ACHN (cell line): Measurements from ENCODE around the gene SDSL.
A peak's percentile ranks its signal among the peaks of the same experiment; 100 is the strongest.

Experiments
- DNase-seq: peaks from one replicate; pipeline ENCODE4 v3.0.0-alpha.2; 2015
- in situ Hi-C: cut with HindIII; loops from 2 replicates; pipeline ENCODE4 v1.10.0; 2017; ENCODE audit warnings: low sequenced_read_pairs, low pct_ligation_motif_present, low pct_unique_long_range_greater_than_20kb

The SDSL gene

GRCh38 chr12:113413488-113413939 lies 8.7 kb upstream of the SDSL start:
- in situ Hi-C loops, result no loop called here
- DNase-seq, result peak; percentile 37

GRCh38 chr12:113414519-113415038 lies 7.6 kb upstream of the SDSL start:
- in situ Hi-C loops, result no loop called here
- no peak for DNase-seq

GRCh38 chr12:113416091-113416754 lies 6.0 kb upstream of the SDSL start:
- in situ Hi-C loops, result no loop called here
- no peak for DNase-seq

GRCh38 chr12:113418213-113418879 lies 3.8 kb upstream of the SDSL start:
- in situ Hi-C loops, result no loop called here
- DNase-seq, result peak; percentile 43

GRCh38 chr12:113420996-113421595 lies 1.1 kb upstream of the SDSL start:
- no peak for DNase-seq
- in situ Hi-C loops, result no loop called here

GRCh38 chr12:113422886-113423669 lies 898 bp downstream of the SDSL start:
- in situ Hi-C loops, result no loop called here
- DNase-seq, result no peak

GRCh38 chr12:113424456-113424855 lies 2.3 kb downstream of the SDSL start:
- no peak for DNase-seq
- in situ Hi-C loops, result no loop called here

- in situ Hi-C loops, result no loop called here
Observed at GRCh38 chr12:113424915-113425823, 3.0 kb downstream of the SDSL start.

GRCh38 chr12:113425960-113426453 lies 3.8 kb downstream of the SDSL start:
- no peak for DNase-seq
- in situ Hi-C loops, result no loop called here

More at GRCh38 chr12:113424915-113425823, 3.0 kb downstream of the SDSL start:
- peak; percentile 55 for DNase-seq

GRCh38 chr12:113427882-113428281 lies 5.7 kb downstream of the SDSL start:
- no peak for DNase-seq
- in situ Hi-C loops, result no loop called here

- DNase-seq, result no peak
- in situ Hi-C loops, result no loop called here
Observed at GRCh38 chr12:113428482-113428881, 6.3 kb downstream of the SDSL start.

- in situ Hi-C loops, result no loop called here
- DNase-seq, result peak; percentile 21
Observed at GRCh38 chr12:113432986-113433385, 10.8 kb downstream of the SDSL start.

- no peak for DNase-seq
- in situ Hi-C loops, result no loop called here
Observed at GRCh38 chr12:113435367-113435766, 13.2 kb downstream of the SDSL start.

GRCh38 chr12:113436586-113436985 lies 14.4 kb downstream of the SDSL start:
- in situ Hi-C loops, result no loop called here
- DNase-seq, result no peak

- no peak for DNase-seq
- in situ Hi-C loops, result no loop called here
Observed at GRCh38 chr12:113436993-113437728, 15.0 kb downstream of the SDSL start.

GRCh38 chr12:113437729-113438100 lies 15.5 kb downstream of the SDSL start:
- in situ Hi-C loops, result no loop called here
- DNase-seq, result no peak
